CD4-positive, CD25-positive, alpha-beta regulatory T cell (primary cell): ENCODE measurements around the gene BFSP2. TPM values are rescaled to one million over a fixed set of nuclear protein-coding genes. Genes with fewer than 3 reads are reported as not detected.
"Not testable (repeated sequence)": the region's sequence is repeated elsewhere in the genome, so short reads cannot be mapped to it uniquely, and the experiment has no call there.

Experiments
- ATAC-seq, 2 donors: fragments of 150-1000 bp; cut with Tn5 transposase; one replicate each; pipeline ENCODE4 v1.10.0; 2021; ENCODE audit warnings: low read depth in 2 of 2, moderate number of reproducible peaks in 2 of 2, moderate library complexity in 1 of 2
- DNase-seq, 3 donors: peaks; one replicate each; pipeline versions ENCODE4 v3.0.0 to v3.0.0-alpha.2; 2012 to 2022; ENCODE audit warnings: mixed read lengths in 1 of 3
- H3K27ac ChIP-seq: one replicate; pipeline ENCODE4 v1.7.0; 2013; ENCODE audit warnings: mild to moderate bottlenecking, low read length; ENCODE audit not compliant: insufficient read depth, poor library complexity, severe bottlenecking
- H3K27me3 ChIP-seq: one replicate; pipeline ENCODE4 v1.7.0; 2013; ENCODE audit warnings: low read length; ENCODE audit not compliant: control insufficient read depth, insufficient read depth
- H3K36me3 ChIP-seq: one replicate; pipeline ENCODE4 v1.7.0; 2013; ENCODE audit warnings: mild to moderate bottlenecking, low read length, moderate library complexity; ENCODE audit not compliant: control insufficient read depth, insufficient read depth
- H3K4me1 ChIP-seq: 2 replicates; pipeline ENCODE4 v1.7.0; 2013; ENCODE audit warnings: mild to moderate bottlenecking, low read length; ENCODE audit not compliant: insufficient read depth, control insufficient read depth, poor library complexity, severe bottlenecking
- H3K4me3 ChIP-seq: one replicate; pipeline ENCODE4 v1.7.0; 2013; ENCODE audit warnings: low read depth, mild to moderate bottlenecking, low read length, moderate library complexity
- H3K9me3 ChIP-seq, 2 experiments: 1 replicate in 1 of 2; 2 replicates in 1 of 2; pipeline ENCODE4 v1.7.0; 2013; ENCODE audit warnings: low read length in 2 of 2, mild to moderate bottlenecking in 1 of 2, moderate library complexity in 1 of 2; ENCODE audit not compliant: control insufficient read depth in 2 of 2
- H3K27ac Mint-ChIP-seq, 3 donors: one replicate each; pipeline ENCODE4 v1.8.0; 2020 to 2022; ENCODE audit warnings: mild to moderate bottlenecking in 3 of 3, mixed read lengths in 3 of 3, moderate library complexity in 2 of 3
- H3K27me3 Mint-ChIP-seq: one replicate; pipeline ENCODE4 v1.8.0; 2022; ENCODE audit warnings: mild to moderate bottlenecking, mixed read lengths
- H3K36me3 Mint-ChIP-seq: one replicate; pipeline ENCODE4 v1.8.0; 2020; ENCODE audit warnings: mixed read lengths
- H3K4me1 Mint-ChIP-seq, 4 donors: one replicate each; pipeline ENCODE4 v1.8.0; 2020 to 2022; ENCODE audit warnings: mixed read lengths in 4 of 4, mild to moderate bottlenecking in 1 of 4
- H3K4me3 Mint-ChIP-seq, 4 donors: one replicate each; pipeline ENCODE4 v1.8.0; 2020 to 2022; ENCODE audit warnings: mild to moderate bottlenecking in 4 of 4, mixed read lengths in 4 of 4, moderate library complexity in 3 of 4
- H3K9me3 Mint-ChIP-seq, 7 donors: one replicate each; pipeline ENCODE4 v1.8.0; 2020 to 2022; ENCODE audit warnings: mixed read lengths in 7 of 7, mild to moderate bottlenecking in 3 of 7, moderate library complexity in 2 of 7
- polyA plus RNA-seq, 4 donors: library from polyadenylated mRNA; unstranded; fragments of 300-500 nt; fragmentation: Illumina TruSeq; gene quantifications; one replicate each; pipeline ENCODE4 v1.2.3, GENCODE V29; 2021
- total RNA-seq: library from RNA; stranded (reverse); gene quantifications from one replicate; pipeline ENCODE4 v1.2.3, GENCODE V29; 2022

BFSP2 gene
- total and polyA plus RNA-seq, 5 donors from 2014 or later: 6.6 to 41.1 (median 20.4) TPM

- Mint-ChIP-seq H3K9me3 (peaks cover 0 to 1% (median 0%) of the 10 kb centered on the region in 7 donors), H3K27me3 (no peaks in the 10 kb centered on the region), H3K27ac (peak overlapping the region; percentile 31 to 93 (median 49)), H3K4me3 (no peak overlapping the region), H3K36me3 (peaks cover 14% of the 10 kb centered on the region), H3K4me1 (peaks cover 23 to 53% (median 43%) of the 10 kb centered on the region in 4 donors)
- H3K27ac ChIP-seq: no peak overlapping the region
- no peaks in the 10 kb centered on the region for H3K9me3 ChIP-seq
- DNase-seq (no peak), ATAC-seq (no peak)
- H3K4me3 ChIP-seq: no peak overlapping the region
- H3K27me3 ChIP-seq: no peaks in the 10 kb centered on the region
- H3K36me3 ChIP-seq: no peaks in the 10 kb centered on the region
- H3K4me1 ChIP-seq: peaks cover 37% of the 10 kb centered on the region
These were observed 73.0 kb downstream of the BFSP2 start for GRCh38 chr3:133472889-133473288.

GRCh38 chr3:133473472-133474191 is 73.8 kb downstream of the BFSP2 start:
- DNase-seq, H3K27me3 ChIP-seq, H3K9me3 ChIP-seq, H3K36me3 ChIP-seq, H3K27me3 Mint-ChIP-seq, H3K9me3 Mint-ChIP-seq, ATAC-seq: not testable (repeated sequence)
- Mint-ChIP-seq H3K4me3 (peak overlapping the region in 1 of 4 donors; percentile 62), H3K36me3 (peaks cover 14% of the 10 kb centered on the region), H3K27ac (peak overlapping the region; percentile 89 to 94 (median 93)), H3K4me1 (peaks cover 22 to 57% (median 47%) of the 10 kb centered on the region in 4 donors)
- Histone ChIP-seq H3K4me1 (peaks cover 45% of the 10 kb centered on the region), H3K27ac (peak overlapping the region; percentile 80), H3K4me3 (peak overlapping the region; percentile 69)

GRCh38 chr3:133474251-133474801 is 74.5 kb downstream of the BFSP2 start:
- no peaks in the 10 kb centered on the region for H3K36me3 ChIP-seq
- H3K4me3 ChIP-seq: peak overlapping the region; percentile 69
- ATAC-seq (no peak), DNase-seq (peak in 1 of 3 donors; percentile 60)
- H3K4me3 Mint-ChIP-seq: peak overlapping the region in 2 of 4 donors; percentile 18 to 62
- peaks cover 14% of the 10 kb centered on the region for H3K36me3 Mint-ChIP-seq
- H3K9me3 Mint-ChIP-seq: peaks cover 0 to 1% (median 0%) of the 10 kb centered on the region in 7 donors
- peak overlapping the region; percentile 80 for H3K27ac ChIP-seq
- peaks cover 22 to 61% (median 51%) of the 10 kb centered on the region in 4 donors for H3K4me1 Mint-ChIP-seq
- H3K27ac Mint-ChIP-seq: peak overlapping the region; percentile 89 to 94 (median 93)
- H3K4me1 ChIP-seq: peaks cover 47% of the 10 kb centered on the region
- H3K27me3 ChIP-seq: no peaks in the 10 kb centered on the region
- H3K9me3 ChIP-seq: no peaks in the 10 kb centered on the region
- H3K27me3 Mint-ChIP-seq: no peaks in the 10 kb centered on the region

- Histone ChIP-seq H3K4me3 (peak overlapping the region; percentile 69), H3K27ac (peak overlapping the region; percentile 80), H3K4me1 (peaks cover 47% of the 10 kb centered on the region), H3K9me3 (no peaks in the 10 kb centered on the region), H3K36me3 (no peaks in the 10 kb centered on the region), H3K27me3 (no peaks in the 10 kb centered on the region)
- Mint-ChIP-seq H3K4me3 (peak overlapping the region; percentile 4 to 66 (median 60)), H3K36me3 (peaks cover 14% of the 10 kb centered on the region), H3K27ac (peak overlapping the region; percentile 89 to 94 (median 93)), H3K9me3 (peaks cover 0 to 1% (median 0%) of the 10 kb centered on the region in 7 donors), H3K4me1 (peaks cover 22 to 64% (median 50%) of the 10 kb centered on the region in 4 donors), H3K27me3 (no peaks in the 10 kb centered on the region)
- DNase-seq (no peak), ATAC-seq (no peak)
These were observed 75.0 kb downstream of the BFSP2 start for GRCh38 chr3:133474817-133475216.

GRCh38 chr3:133475245-133476010 is 75.6 kb downstream of the BFSP2 start:
- Mint-ChIP-seq H3K36me3 (peaks cover 12% of the 10 kb centered on the region), H3K4me3 (peak overlapping the region; percentile 4 to 66 (median 60)), H3K27ac (peak overlapping the region; percentile 89 to 94 (median 93)), H3K4me1 (peaks cover 22 to 70% (median 50%) of the 10 kb centered on the region in 4 donors), H3K27me3 (no peaks in the 10 kb centered on the region), H3K9me3 (no peaks in the 10 kb centered on the region)
- no peaks in the 10 kb centered on the region for H3K27me3 ChIP-seq
- H3K4me1 ChIP-seq: peaks cover 47% of the 10 kb centered on the region
- H3K9me3 ChIP-seq: no peaks in the 10 kb centered on the region
- ATAC-seq (peak; percentile 79 to 81), DNase-seq (peak; percentile 10 to 89 (median 52))
- H3K36me3 ChIP-seq: no peaks in the 10 kb centered on the region
- peak overlapping the region; percentile 69 for H3K4me3 ChIP-seq
- peak overlapping the region; percentile 80 for H3K27ac ChIP-seq

GRCh38 chr3:133476971-133477375 is 77.1 kb downstream of the BFSP2 start:
- no peak for DNase-seq
- no peaks in the 10 kb centered on the region for H3K36me3 Mint-ChIP-seq
- Histone ChIP-seq H3K27me3 (no peaks in the 10 kb centered on the region), H3K36me3 (no peaks in the 10 kb centered on the region), H3K27ac (no peak overlapping the region), H3K9me3 (no peaks in the 10 kb centered on the region), H3K4me1 (peaks cover 47% of the 10 kb centered on the region), H3K4me3 (no peak overlapping the region)
- H3K9me3 Mint-ChIP-seq: peaks cover 0 to 2% (median 0%) of the 10 kb centered on the region in 7 donors
- peak overlapping the region in 2 of 4 donors; percentile 9 to 22 for H3K4me3 Mint-ChIP-seq
- peaks cover 22 to 77% (median 57%) of the 10 kb centered on the region in 4 donors for H3K4me1 Mint-ChIP-seq
- H3K27me3 Mint-ChIP-seq: no peaks in the 10 kb centered on the region
- no peak for ATAC-seq
- peak overlapping the region; percentile 38 to 94 (median 93) for H3K27ac Mint-ChIP-seq

GRCh38 chr3:133477487-133477886 is 77.6 kb downstream of the BFSP2 start:
- Mint-ChIP-seq H3K4me1 (peaks cover 22 to 80% (median 57%) of the 10 kb centered on the region in 4 donors), H3K27me3 (no peaks in the 10 kb centered on the region), H3K36me3 (no peaks in the 10 kb centered on the region), H3K4me3 (peak overlapping the region in 2 of 4 donors; percentile 9 to 83), H3K27ac (peak overlapping the region in 2 of 3 donors; percentile 38 to 93), H3K9me3 (peaks cover 0 to 2% (median 0%) of the 10 kb centered on the region in 7 donors)
- no peak overlapping the region for H3K4me3 ChIP-seq
- H3K36me3 ChIP-seq: no peaks in the 10 kb centered on the region
- H3K27ac ChIP-seq: no peak overlapping the region
- H3K27me3 ChIP-seq: no peaks in the 10 kb centered on the region
- no peaks in the 10 kb centered on the region for H3K9me3 ChIP-seq
- ATAC-seq (no peak), DNase-seq (peak in 1 of 3 donors; percentile 45)
- peaks cover 47% of the 10 kb centered on the region for H3K4me1 ChIP-seq
